ENCODE data around the gene CPED1. TPM values are rescaled to one million over a fixed set of nuclear protein-coding genes. Genes with fewer than 3 reads are reported as not detected.

CPED1 gene
- total RNA-seq, 1 donor from 2014 or later, result 4.3 TPM

DNA sequence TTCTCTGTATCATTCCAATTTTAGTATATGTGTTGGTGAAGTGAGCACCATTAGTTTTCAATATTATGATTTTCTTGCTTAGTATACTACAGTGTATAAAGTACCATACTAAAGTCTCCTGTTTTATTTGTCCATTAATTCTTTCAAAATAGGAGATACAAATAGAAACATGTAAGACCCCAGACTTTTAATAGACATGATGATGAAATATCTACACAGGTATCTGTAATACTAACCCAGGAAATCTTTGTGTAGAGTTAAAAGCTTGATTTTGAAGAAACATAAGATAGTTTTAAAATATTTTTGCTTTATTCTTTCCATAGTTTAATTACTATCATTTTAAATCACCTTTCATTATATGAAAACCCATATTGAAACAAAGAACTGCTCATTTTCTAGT, 206.5 kb downstream of the CPED1 start:
- Mint-ChIP-seq H3K9me3 (peaks cover 1% of the 10 kb centered on the region), H3K36me3 (ENCODE audit: low read depth) (no peaks in the 10 kb centered on the region), H3K4me3 (no peak overlapping the region), H3K27me3 (ENCODE audit: low read depth) (no peaks in the 10 kb centered on the region), H3K4me1 (peaks cover 7% of the 10 kb centered on the region), H3K27ac (ENCODE audit: unreplicated experiment) (no peak overlapping the region)
- TF ChIP-seq, protein P1, sequence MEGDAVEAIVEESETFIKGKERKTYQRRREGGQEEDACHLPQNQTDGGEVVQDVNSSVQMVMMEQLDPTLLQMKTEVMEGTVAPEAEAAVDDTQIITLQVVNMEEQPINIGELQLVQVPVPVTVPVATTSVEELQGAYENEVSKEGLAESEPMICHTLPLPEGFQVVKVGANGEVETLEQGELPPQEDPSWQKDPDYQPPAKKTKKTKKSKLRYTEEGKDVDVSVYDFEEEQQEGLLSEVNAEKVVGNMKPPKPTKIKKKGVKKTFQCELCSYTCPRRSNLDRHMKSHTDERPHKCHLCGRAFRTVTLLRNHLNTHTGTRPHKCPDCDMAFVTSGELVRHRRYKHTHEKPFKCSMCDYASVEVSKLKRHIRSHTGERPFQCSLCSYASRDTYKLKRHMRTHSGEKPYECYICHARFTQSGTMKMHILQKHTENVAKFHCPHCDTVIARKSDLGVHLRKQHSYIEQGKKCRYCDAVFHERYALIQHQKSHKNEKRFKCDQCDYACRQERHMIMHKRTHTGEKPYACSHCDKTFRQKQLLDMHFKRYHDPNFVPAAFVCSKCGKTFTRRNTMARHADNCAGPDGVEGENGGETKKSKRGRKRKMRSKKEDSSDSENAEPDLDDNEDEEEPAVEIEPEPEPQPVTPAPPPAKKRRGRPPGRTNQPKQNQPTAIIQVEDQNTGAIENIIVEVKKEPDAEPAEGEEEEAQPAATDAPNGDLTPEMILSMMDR (conservative IDR thresholded peaks at IDR 0.05), result no peak
- no peak for DNase-seq (ENCODE audit: low read depth, low spot score)

DNA sequence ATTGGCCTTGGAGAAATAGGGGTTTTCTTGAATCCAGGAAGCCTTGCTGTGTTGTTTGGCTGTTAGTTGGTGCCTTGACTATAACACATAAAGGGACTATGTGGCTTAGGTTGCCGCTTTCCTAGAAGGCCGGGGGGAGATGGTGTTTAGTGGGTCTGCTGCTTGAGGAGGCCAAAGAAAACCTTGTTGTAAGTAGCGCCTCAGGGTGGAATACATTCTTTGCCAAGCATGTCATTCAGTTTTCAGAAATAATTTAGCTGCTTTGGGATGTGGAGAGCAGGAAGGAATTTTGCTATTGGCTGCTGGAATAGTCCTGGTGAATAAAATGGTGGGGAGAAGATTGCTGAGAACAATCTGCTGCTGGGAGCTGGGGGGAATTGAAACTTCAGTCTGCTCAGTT, 207.4 kb downstream of the CPED1 start:
- H3K4me1 Mint-ChIP-seq, result peaks cover 7% of the 10 kb centered on the region
- no peaks in the 10 kb centered on the region for H3K36me3 Mint-ChIP-seq (ENCODE audit: low read depth)
- TF ChIP-seq, protein P1 (conservative IDR thresholded peaks at IDR 0.05), result no peak
- DNase-seq (ENCODE audit: low read depth, low spot score), result no peak
- H3K27ac Mint-ChIP-seq (ENCODE audit: unreplicated experiment), result no peak overlapping the region
- no peak overlapping the region for H3K4me3 Mint-ChIP-seq
- H3K27me3 Mint-ChIP-seq (ENCODE audit: low read depth), result no peaks in the 10 kb centered on the region
- no peaks in the 10 kb centered on the region for H3K9me3 Mint-ChIP-seq

DNA sequence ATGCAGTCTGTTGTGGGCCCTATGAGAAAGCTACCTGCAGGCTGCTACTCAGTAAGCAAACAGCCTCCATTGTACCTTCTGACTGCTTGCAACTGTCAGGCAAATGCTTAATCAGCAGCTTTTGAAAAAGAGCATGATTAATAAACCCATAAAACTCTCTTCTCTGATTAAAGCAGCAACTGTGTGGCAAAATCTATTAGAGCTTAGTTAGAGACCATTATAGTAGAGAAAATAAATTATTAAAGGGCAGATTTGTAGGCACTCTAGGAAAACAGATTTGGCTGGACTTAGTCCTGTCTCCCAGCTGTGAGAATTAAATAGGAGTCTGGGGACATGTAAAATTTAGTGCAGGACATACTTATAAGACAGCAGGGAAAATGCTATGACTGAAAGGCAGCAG, 207.8 kb downstream of the CPED1 start:
- TF ChIP-seq, protein P1 (conservative IDR thresholded peaks at IDR 0.05), result no peak
- H3K4me1 Mint-ChIP-seq, result peaks cover 7% of the 10 kb centered on the region
- no peak overlapping the region for H3K4me3 Mint-ChIP-seq
- H3K36me3 Mint-ChIP-seq (ENCODE audit: low read depth), result no peaks in the 10 kb centered on the region
- DNase-seq (ENCODE audit: low read depth, low spot score), result no peak
- H3K27ac Mint-ChIP-seq (ENCODE audit: unreplicated experiment), result no peak overlapping the region
- H3K27me3 Mint-ChIP-seq (ENCODE audit: low read depth), result no peaks in the 10 kb centered on the region
- H3K9me3 Mint-ChIP-seq, result no peaks in the 10 kb centered on the region

DNA sequence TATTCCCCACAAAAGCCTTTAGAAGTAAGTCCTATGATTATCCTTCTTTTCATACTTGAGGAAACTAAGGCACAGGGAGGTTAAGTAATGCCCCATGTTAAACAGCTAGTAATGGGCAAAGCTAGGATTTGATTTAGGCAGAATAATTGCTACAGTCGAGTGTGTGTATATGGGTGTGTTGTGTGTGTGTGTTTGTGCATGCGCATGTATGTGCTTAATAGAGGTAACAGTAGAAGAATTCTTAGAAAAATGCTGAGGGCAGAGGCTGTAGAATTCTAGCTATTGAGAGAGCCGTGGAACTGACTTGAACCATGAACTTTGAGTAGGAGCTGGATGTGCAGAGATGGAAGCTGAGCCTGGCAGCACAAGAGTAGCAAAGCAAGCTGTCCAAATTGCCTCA, 208.9 kb downstream of the CPED1 start:
- Mint-ChIP-seq H3K9me3 (no peaks in the 10 kb centered on the region), H3K4me1 (peaks cover 7% of the 10 kb centered on the region), H3K27ac (ENCODE audit: unreplicated experiment) (no peak overlapping the region), H3K27me3 (ENCODE audit: low read depth) (no peaks in the 10 kb centered on the region), H3K4me3 (no peak overlapping the region), H3K36me3 (ENCODE audit: low read depth) (no peaks in the 10 kb centered on the region)
- TF ChIP-seq, protein P1 (conservative IDR thresholded peaks at IDR 0.05), result no peak
- no peak for DNase-seq (ENCODE audit: low read depth, low spot score)

DNA sequence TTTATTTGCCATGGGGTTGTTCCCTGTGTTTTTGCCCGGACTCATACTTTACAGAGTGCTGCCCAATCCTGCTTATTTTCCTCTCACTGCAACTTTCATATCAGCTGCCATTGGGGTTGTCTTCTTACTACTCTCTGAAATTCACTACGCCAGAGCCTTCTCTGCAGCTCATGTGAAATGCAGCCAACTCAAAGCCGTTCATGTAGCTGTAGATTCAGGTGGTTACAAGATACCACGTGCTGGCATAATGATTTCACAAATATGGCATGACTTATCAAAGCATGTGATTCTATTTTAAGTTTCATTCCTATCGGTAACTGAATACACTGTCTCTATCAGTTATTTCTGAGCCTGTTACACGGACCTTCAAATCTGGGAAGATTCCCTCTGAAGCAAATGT, 210.0 kb downstream of the CPED1 start:
- TF ChIP-seq, protein P1 (conservative IDR thresholded peaks at IDR 0.05), result no peak
- H3K9me3 Mint-ChIP-seq, result no peaks in the 10 kb centered on the region
- peaks cover 7% of the 10 kb centered on the region for H3K4me1 Mint-ChIP-seq
- no peak for DNase-seq (ENCODE audit: low read depth, low spot score)
- no peak overlapping the region for H3K4me3 Mint-ChIP-seq
- H3K27ac Mint-ChIP-seq (ENCODE audit: unreplicated experiment), result no peak overlapping the region
- no peaks in the 10 kb centered on the region for H3K27me3 Mint-ChIP-seq (ENCODE audit: low read depth)
- no peaks in the 10 kb centered on the region for H3K36me3 Mint-ChIP-seq (ENCODE audit: low read depth)

DNA sequence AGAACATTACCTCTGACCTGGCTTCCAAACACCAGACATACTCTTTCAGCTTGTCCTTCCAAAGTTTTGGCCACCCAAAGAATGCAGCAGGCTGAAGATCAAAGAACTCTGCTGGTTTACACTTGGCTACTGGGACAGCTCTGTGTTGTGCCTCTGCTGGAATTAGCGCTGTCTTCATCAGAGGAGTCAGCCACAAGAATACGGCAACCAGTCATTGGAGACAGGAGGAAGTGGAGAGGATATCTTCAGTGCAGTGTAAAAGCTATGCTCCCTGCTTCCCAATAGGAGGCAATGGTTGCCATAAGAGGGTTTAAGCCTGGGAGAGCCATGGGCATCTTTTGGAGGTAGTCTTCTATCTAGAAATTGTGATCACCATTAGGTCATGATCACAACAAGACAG, 213.6 kb downstream of the CPED1 start:
- Mint-ChIP-seq H3K9me3 (no peaks in the 10 kb centered on the region), H3K4me1 (peaks cover 8% of the 10 kb centered on the region), H3K27ac (ENCODE audit: unreplicated experiment) (no peak overlapping the region), H3K4me3 (no peak overlapping the region), H3K36me3 (ENCODE audit: low read depth) (no peaks in the 10 kb centered on the region), H3K27me3 (ENCODE audit: low read depth) (no peaks in the 10 kb centered on the region)
- TF ChIP-seq, protein P1 (conservative IDR thresholded peaks at IDR 0.05), result no peak
- DNase-seq (ENCODE audit: low read depth, low spot score), result no peak
